Gastroesophageal sphincter (tissue), 3 donors: Measurements from ENCODE around the gene TMEM169.

Experiments
- EP300 ChIP-seq: sonication (generic); formaldehyde crosslinking; IDR thresholded peaks from one replicate; pipeline ENCODE4 v1.6.1; 2017; ENCODE audit warnings: antibody characterized with exemption, mild to moderate bottlenecking
- POLR2A ChIP-seq, 2 donors: fragments of 450-650 bp; IDR thresholded peaks; one replicate each; pipeline ENCODE4 v1.6.1; 2017; ENCODE audit warnings: antibody characterized with exemption in 2 of 2, mild to moderate bottlenecking in 2 of 2, moderate library complexity in 1 of 2
- POLR2AphosphoS5 ChIP-seq: sonication (generic); formaldehyde crosslinking; IDR thresholded peaks from one replicate; pipeline ENCODE4 v1.6.1; 2017; ENCODE audit warnings: antibody characterized with exemption
- TF ChIP-seq, protein P1 (sequence below), 4 experiments: fragments of 200-600 bp in 2 of 4; fragments of 450-650 bp in 2 of 4; sonication (generic) in 1 of 4; IDR thresholded peaks; one replicate each; pipeline ENCODE4 v1.5.1; 2017 to 2019; ENCODE audit warnings: antibody characterized with exemption in 4 of 4, mild to moderate bottlenecking in 2 of 4, moderate library complexity in 2 of 4

DNA sequence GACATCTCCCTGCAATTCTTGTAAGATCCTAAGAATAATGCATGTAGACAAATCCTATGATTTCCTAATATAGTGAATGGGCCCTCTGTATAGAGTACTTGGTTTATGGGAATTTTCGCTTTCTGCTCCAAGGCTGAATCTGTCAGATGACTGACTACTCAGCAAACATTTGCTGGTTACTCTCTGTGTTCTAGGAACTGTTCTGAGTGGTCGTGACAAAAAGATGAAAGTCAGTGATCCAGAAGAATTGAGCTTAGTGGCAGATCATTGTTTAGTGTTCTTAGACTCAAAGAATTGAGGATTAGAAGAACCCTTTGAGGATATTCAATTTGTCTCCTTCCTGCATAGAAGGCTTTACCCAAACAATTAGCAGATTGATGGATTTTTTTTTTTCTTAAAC lies 37.4 kb downstream of the TMEM169 start:
- TF ChIP-seq, protein P1, sequence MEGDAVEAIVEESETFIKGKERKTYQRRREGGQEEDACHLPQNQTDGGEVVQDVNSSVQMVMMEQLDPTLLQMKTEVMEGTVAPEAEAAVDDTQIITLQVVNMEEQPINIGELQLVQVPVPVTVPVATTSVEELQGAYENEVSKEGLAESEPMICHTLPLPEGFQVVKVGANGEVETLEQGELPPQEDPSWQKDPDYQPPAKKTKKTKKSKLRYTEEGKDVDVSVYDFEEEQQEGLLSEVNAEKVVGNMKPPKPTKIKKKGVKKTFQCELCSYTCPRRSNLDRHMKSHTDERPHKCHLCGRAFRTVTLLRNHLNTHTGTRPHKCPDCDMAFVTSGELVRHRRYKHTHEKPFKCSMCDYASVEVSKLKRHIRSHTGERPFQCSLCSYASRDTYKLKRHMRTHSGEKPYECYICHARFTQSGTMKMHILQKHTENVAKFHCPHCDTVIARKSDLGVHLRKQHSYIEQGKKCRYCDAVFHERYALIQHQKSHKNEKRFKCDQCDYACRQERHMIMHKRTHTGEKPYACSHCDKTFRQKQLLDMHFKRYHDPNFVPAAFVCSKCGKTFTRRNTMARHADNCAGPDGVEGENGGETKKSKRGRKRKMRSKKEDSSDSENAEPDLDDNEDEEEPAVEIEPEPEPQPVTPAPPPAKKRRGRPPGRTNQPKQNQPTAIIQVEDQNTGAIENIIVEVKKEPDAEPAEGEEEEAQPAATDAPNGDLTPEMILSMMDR (IDR thresholded peaks at IDR 0.05) = no peak
- no peak for TF ChIP-seq POLR2A (IDR thresholded peaks at IDR 0.05)
- TF ChIP-seq POLR2AphosphoS5 = no peak
- no peak for TF ChIP-seq EP300
